ENCODE measurements around the gene FAM222A.

- TF ChIP-seq, protein P1, sequence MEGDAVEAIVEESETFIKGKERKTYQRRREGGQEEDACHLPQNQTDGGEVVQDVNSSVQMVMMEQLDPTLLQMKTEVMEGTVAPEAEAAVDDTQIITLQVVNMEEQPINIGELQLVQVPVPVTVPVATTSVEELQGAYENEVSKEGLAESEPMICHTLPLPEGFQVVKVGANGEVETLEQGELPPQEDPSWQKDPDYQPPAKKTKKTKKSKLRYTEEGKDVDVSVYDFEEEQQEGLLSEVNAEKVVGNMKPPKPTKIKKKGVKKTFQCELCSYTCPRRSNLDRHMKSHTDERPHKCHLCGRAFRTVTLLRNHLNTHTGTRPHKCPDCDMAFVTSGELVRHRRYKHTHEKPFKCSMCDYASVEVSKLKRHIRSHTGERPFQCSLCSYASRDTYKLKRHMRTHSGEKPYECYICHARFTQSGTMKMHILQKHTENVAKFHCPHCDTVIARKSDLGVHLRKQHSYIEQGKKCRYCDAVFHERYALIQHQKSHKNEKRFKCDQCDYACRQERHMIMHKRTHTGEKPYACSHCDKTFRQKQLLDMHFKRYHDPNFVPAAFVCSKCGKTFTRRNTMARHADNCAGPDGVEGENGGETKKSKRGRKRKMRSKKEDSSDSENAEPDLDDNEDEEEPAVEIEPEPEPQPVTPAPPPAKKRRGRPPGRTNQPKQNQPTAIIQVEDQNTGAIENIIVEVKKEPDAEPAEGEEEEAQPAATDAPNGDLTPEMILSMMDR (IDR thresholded peaks at IDR 0.05; ENCODE audit: control extremely low read depth in 1 of 3, insufficient read depth in 1 of 3, low read depth in 1 of 3, low read length in 3 of 3): no peak
- TF ChIP-seq MAX (IDR thresholded peaks at IDR 0.05) (no peak), EZH2 (IDR thresholded peaks at IDR 0.05; ENCODE audit: low read depth, low read length, severe bottlenecking) (no peak), EGR1 (IDR thresholded peaks at IDR 0.05; ENCODE audit: borderline replicate concordance, low read depth, low read length) (no peak), POLR2AphosphoS5 (IDR thresholded peaks at IDR 0.05; ENCODE audit: low read depth, low read length) (no peak), JUN (IDR thresholded peaks at IDR 0.05; ENCODE audit: low read depth, low read length) (no peak), RNF2 (IDR thresholded peaks at IDR 0.05; ENCODE audit: borderline replicate concordance, low read depth, low read length, missing control alignments, poor library complexity, severe bottlenecking) (no peak), TBP (IDR thresholded peaks at IDR 0.05; ENCODE audit: low read depth, low read length) (no peak), GABPA (IDR thresholded peaks at IDR 0.05; ENCODE audit: borderline replicate concordance, insufficient read depth, low read length) (no peak), SIN3A (conservative IDR thresholded peaks at IDR 0.05 in 1 of 2, IDR thresholded peaks at IDR 0.05 in 1 of 2; ENCODE audit: low read depth in 1 of 2, low read length in 2 of 2) (no peak), POLR2A (IDR thresholded peaks at IDR 0.05; ENCODE audit: control extremely low read depth in 1 of 2, low read depth in 2 of 2, low read length in 2 of 2) (no peak), TAF1 (IDR thresholded peaks at IDR 0.05; ENCODE audit: low read depth, low read length) (no peak), SP1 (IDR thresholded peaks at IDR 0.05; ENCODE audit: low read depth, low read length) (no peak)
Measured at GRCh38 chr12:109728921-109729320, 15.3 kb downstream of the FAM222A start.
